ENCODE results near the gene PTPRM.

The PTPRM gene

GRCh38 chr18:8238507-8238906 lies 671.4 kb downstream of the PTPRM start:
- no peak for DNase-seq (ENCODE audit: low spot score)

GRCh38 chr18:8241731-8242130 lies 674.6 kb downstream of the PTPRM start:
- no peak for DNase-seq (ENCODE audit: low spot score)

GRCh38 chr18:8242151-8242696 lies 675.1 kb downstream of the PTPRM start:
- no peak for DNase-seq (ENCODE audit: low spot score)

- no peak for DNase-seq (ENCODE audit: low spot score)
These were observed 680.6 kb downstream of the PTPRM start for GRCh38 chr18:8247700-8248099.

GRCh38 chr18:8248576-8248975 lies 681.5 kb downstream of the PTPRM start:
- DNase-seq (ENCODE audit: low spot score) = no peak

GRCh38 chr18:8249811-8250210 lies 682.7 kb downstream of the PTPRM start:
- DNase-seq (ENCODE audit: low spot score) = no peak

GRCh38 chr18:8252371-8252770 lies 685.3 kb downstream of the PTPRM start:
- DNase-seq (ENCODE audit: low spot score) = no peak

GRCh38 chr18:8253944-8254343 lies 686.8 kb downstream of the PTPRM start:
- DNase-seq (ENCODE audit: low spot score) = no peak

GRCh38 chr18:8254654-8255053 lies 687.5 kb downstream of the PTPRM start:
- no peak for DNase-seq (ENCODE audit: low spot score)

- DNase-seq (ENCODE audit: low spot score) = no peak
These were observed 690.8 kb downstream of the PTPRM start for GRCh38 chr18:8257851-8258434.

- DNase-seq (ENCODE audit: low spot score) = peak; percentile 46
These were observed 693.2 kb downstream of the PTPRM start for GRCh38 chr18:8260319-8260718.

- no peak for DNase-seq (ENCODE audit: low spot score)
These were observed 693.7 kb downstream of the PTPRM start for GRCh38 chr18:8260827-8261226.

- no peak for DNase-seq (ENCODE audit: low spot score)
These were observed 694.6 kb downstream of the PTPRM start for GRCh38 chr18:8261651-8262091.

- no peak for DNase-seq (ENCODE audit: low spot score)
These were observed 695.1 kb downstream of the PTPRM start for GRCh38 chr18:8262221-8262620.

GRCh38 chr18:8264116-8264515 lies 697.0 kb downstream of the PTPRM start:
- DNase-seq (ENCODE audit: low spot score) = no peak

GRCh38 chr18:8264861-8265411 lies 697.8 kb downstream of the PTPRM start:
- DNase-seq (ENCODE audit: low spot score) = no peak

- DNase-seq (ENCODE audit: low spot score) = no peak
These were observed 705.1 kb downstream of the PTPRM start for GRCh38 chr18:8272254-8272653.

- no peak for DNase-seq (ENCODE audit: low spot score)
These were observed 707.3 kb downstream of the PTPRM start for GRCh38 chr18:8274370-8274769.

- DNase-seq (ENCODE audit: low spot score) = no peak
These were observed 709.3 kb downstream of the PTPRM start for GRCh38 chr18:8276406-8276805.

- DNase-seq (ENCODE audit: low spot score) = no peak
These were observed 710.2 kb downstream of the PTPRM start for GRCh38 chr18:8277270-8277669.

GRCh38 chr18:8279346-8279745 lies 712.2 kb downstream of the PTPRM start:
- no peak for DNase-seq (ENCODE audit: low spot score)

- no peak for DNase-seq (ENCODE audit: low spot score)
These were observed 712.7 kb downstream of the PTPRM start for GRCh38 chr18:8279781-8280330.

- DNase-seq (ENCODE audit: low spot score) = no peak
These were observed 716.9 kb downstream of the PTPRM start for GRCh38 chr18:8283891-8284585.

Data from kidney tubule cell (primary cell).